Measurements from ENCODE around the gene GPR151. TPM values are rescaled to one million over a fixed set of nuclear protein-coding genes. Genes with fewer than 3 reads are reported as not detected.

Gene GPR151
- total RNA-seq, 1 donor from 2014 or later: not detected

DNA sequence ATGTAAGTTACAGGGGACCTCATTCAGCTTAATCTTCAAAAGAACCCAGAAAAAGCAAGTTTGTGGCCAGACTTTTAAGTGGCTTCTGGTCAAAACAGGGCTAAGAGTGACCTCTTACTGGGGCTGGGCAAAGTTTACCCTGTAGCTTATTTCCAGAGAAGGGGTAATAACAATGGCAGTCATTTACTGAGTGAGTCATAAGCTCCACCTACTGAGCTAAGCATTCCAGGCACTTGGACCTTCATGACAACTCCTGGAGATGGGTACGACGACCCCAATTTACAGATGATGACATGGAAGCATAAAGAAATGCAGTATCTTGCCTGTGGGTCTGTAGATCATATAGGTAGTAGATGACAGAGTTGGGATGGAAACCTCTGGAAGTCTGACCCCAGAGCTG is 4.7 kb upstream of the GPR151 start:
- DNase-seq (ENCODE audit: low read depth in 2 of 2): no peak

DNA sequence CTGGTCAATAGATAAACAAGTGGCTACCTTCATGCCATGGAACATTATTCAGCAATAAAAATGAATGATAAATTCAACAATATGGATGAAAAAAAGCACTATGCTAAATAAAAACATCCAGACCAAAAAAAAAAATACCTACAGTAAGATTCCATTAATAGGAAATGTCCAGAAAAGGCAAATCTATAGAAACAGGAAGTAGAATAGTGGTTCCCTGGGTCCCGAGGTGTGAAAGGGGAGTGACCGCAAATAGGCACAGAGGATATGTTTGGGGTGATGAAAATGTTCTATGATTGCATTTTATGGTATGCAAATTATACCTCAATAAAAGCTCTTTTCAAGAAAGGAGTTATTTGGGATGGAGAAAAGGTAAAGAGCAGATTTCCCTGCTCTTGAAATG is 3.6 kb upstream of the GPR151 start:
- DNase-seq (ENCODE audit: low read depth in 2 of 2): no peak

DNA sequence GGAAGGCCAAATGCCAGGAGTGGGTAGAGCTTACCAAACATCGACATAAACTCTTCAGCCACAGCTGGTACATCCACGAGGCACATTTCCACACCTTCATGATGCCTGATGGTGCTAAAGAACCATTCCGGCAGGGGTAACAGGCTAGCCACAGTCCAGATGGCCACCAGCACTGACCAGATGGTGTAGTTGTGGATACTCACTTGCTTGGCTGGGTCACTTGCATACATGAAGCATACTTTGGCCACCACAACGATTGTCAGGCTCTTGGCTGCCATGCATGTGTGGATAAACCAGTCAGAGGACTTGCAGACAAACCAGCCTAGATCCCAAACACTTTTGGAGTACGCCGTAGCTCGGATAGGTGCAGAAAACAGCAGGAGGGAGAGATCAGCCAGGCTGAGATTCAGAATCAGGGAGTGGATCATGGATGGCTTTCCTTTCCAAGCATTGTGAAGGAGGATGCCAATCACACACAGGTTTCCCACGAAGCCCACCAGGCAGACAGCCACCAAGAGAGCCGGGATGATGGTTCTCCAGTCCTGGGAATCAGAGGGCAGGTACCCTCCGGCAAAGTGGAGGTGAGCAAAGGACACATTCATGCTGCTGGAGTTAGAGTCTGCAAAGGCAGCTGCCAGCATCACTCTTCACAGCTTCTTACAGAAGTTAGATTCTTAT is 378 bp downstream of the GPR151 start:
- no peak for DNase-seq (ENCODE audit: low read depth in 2 of 2)

DNA sequence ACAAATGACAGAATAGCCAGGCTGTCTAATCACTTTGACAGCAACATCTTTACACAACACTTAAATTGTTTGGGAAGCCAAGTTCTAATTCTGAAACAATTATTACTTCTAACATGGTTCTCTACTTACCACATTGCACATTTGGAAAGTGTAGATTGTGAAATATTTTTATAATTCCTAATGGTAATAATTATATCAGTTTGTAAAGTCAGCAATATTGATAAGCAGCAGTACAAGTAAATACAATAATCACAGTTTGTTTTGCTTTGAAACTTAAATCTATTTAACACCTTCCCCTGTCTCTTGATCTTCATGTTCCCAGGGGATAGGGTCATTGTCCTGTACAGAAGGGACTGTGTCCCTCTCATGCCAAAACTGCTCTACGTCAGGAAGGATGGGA is 1.4 kb downstream of the GPR151 start:
- DNase-seq (ENCODE audit: low read depth in 2 of 2): no peak

DNA sequence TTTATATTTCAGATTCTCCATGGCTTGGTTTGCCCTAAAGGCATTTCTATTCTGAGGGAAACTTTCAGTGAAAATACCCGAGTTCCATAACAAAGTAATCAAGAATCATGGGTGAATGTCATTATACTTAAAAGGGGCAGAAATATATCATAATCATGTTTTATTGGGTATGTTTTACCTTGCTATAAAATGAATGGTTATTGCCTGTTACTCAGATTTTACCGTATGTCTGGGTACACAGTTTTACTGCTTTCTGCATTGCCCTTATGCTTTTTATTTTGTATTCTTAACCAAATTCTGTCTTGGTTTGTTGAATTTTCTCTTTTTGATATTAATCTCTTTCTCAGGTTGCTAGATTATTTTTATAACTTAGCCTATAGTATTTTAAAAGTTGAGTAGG is 2.5 kb downstream of the GPR151 start:
- DNase-seq (ENCODE audit: low read depth in 2 of 2): no peak

DNA sequence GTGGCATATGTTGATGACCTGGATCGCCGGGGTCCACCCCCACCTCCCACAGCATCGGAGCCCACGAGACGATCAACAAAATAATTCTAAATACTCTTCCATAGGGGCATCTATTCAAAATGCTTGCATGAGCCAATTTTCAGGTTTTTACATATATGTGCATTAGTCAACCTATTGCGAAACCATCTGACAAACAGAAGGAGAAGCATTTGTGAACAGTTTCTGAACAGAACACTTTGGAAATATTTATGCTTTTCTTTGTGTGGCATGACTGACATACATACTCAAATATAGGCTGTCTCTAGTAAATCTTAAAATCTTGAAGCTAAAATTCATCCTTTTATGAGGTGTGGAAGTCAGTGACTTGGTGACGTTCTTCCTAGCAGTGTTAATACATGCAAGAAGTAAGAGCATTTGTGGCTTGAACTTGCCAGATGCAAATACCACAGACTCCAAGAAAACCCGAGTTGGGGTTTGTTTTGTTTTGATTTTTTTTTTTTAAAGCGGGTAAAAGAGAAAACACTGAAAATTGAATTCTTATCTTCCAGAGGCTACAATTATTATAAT is 5.3 kb downstream of the GPR151 start:
- DNase-seq (ENCODE audit: low read depth in 2 of 2): no peak

DNA sequence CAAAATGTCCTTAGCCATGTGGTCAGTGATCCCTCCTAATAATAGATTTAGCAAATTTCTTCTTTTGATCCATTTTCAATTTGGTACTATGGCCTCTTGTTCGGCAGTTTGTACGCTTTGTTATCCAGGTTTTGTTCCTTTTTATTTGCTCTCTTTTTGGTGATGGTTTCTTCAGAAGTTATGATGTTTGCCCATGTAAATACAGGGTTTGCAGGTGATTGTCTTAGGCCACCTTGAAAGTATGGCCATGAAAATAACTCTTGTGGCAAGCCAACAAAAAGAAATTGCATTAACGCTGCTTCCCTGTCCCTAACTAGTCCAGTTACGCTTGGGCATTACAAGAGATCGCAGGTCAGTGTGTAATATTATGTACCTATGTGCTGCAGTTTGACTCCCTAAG is 8.6 kb downstream of the GPR151 start:
- DNase-seq (ENCODE audit: low read depth in 2 of 2): no peak

DNA sequence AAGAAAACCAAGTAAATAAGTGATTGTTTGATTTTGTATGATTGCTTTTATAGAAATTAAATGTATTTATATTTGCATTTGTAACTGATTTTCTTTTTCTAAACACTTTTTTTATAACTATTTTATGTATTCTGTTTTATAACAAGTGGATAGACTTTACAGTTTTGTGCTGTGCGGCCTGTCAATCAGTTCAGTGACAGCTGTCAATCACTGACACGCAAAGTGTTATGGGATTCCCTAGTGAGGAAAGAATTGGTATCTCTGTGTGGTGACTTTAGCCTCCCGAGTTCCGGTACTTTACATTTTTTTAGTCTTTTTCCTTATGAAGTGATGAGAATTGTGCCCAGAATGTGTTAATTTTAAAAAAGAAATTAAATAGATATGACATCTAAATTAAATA is 16.3 kb downstream of the GPR151 start:
- DNase-seq (ENCODE audit: low read depth in 2 of 2): no peak

DNA sequence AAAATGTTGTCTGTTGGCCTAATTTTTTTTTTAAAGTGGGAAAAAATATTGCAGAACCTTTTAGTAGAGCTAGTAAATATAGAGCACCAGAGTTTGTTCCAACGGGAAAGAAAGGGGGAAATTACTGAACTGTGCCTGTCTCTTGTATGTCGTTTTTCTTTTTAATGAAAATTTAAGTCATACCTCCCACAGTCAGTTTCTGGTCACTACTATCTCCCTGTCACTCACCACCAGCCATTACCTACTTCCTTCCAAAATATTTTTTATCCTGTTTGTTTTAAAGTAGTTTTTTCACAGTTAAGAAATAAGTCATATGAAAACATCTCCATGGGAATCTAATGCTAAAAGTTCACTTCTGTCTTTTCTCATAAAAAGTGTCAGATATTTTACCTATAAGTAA is 21.3 kb downstream of the GPR151 start:
- DNase-seq (ENCODE audit: low read depth in 2 of 2): peak; percentile 50 to 56

DNA sequence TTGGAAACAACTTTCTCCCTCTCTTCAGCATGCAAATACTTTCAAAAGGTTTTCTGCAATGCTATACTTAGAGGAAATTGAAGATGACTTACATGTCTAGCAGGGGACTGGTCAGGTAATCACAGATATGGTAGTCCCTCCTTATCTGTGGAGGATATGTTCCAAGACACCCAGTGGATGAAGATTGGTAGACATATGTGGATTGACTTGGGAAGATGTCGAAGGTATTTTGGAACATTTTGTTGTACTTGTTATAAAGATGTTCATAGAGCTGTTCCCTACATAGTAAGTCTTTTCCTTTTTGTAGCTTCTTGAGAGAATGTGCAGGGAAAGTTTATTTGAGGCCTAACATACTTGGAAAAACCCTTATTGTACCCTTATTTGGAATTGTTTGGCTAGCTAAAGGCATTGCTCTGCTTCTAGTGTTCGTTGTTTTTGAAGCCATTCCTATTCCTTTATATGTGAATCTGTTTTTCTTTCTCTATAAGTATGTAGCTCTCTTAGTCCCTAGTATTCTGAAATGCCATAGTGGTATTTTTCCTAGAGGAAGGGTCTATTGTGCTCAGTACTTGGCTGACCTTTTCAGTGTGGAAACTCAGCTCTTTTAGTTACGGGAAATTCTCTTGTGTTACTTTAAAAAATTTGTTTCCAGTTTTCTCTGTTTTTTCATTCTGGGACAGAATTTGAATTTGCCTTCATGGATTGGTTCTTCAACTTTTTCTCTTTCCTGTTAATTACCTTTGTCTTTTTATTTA is 25.7 kb downstream of the GPR151 start:
- peak; percentile 41 to 50 for DNase-seq (ENCODE audit: low read depth in 2 of 2)

DNA sequence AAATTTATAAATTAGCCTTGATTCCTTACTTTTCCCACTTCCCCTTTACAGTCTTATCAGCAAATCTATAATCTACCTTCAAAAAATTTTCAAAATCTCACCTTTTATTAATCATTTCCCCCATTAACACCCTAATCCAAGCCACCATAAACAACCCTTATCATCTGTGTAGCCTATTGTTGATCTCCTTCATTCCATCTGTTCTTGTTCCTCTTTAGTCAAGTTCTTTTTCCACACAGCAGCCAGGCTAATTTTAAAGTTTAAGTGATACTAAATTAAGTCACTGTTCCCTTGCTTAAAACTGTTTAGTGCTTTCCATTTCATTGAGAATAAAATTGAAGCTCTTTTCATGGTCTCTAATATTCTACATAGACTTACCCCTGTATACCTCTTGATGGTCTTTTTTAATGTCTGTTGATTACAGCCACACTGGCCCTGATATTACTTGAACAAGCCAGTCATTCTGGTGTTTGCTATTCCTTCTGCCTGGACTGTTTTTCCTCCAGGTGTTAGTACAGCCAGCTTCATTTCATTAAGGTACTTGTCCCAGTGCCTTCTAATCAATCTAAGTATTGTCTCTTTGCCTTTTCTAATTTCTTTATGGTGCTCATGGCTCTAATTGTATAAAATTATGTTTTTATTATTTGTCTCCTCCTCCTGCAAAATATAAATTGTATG is 31.1 kb downstream of the GPR151 start:
- DNase-seq (ENCODE audit: low read depth in 2 of 2): no peak

DNA sequence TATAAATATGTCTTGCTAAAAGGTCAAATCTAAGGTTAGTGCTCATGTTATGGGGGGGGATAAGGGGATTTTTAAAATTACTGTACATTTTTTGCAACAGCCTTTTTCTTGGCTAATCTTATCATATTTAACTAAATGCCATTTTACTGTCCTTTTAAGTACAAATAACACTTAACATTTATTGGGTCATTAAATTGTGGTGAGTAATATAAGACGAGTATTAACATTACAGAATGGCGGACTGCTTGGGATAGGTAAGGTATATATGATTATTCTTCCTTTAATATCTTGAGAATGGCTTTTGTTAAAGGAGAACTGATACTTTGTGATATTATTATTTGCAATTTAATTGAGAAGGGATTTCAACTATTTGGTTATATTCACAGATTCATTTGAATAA is 33.2 kb downstream of the GPR151 start:
- DNase-seq (ENCODE audit: low read depth in 2 of 2): no peak

DNA sequence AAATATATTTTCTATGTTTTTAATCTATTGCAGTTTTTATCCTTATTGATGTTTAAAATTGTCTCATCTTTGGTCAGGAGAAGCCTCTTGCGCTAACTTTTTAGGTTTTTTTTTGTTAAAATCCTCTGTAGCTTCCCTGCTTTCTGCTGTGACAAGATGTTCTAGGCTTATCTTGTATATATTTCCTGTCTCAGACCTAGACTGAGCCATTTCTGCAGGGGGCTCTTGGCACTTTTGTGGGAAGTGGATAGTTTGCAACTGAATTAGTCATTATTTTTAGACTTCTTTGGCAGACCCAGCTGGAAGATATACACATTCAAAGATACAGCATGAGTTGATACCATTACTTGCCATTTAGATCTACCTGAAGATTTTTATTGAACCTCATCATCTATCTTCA is 40.1 kb downstream of the GPR151 start:
- DNase-seq (ENCODE audit: low read depth in 2 of 2): peak in 1 of 2 donors; percentile 26

DNA sequence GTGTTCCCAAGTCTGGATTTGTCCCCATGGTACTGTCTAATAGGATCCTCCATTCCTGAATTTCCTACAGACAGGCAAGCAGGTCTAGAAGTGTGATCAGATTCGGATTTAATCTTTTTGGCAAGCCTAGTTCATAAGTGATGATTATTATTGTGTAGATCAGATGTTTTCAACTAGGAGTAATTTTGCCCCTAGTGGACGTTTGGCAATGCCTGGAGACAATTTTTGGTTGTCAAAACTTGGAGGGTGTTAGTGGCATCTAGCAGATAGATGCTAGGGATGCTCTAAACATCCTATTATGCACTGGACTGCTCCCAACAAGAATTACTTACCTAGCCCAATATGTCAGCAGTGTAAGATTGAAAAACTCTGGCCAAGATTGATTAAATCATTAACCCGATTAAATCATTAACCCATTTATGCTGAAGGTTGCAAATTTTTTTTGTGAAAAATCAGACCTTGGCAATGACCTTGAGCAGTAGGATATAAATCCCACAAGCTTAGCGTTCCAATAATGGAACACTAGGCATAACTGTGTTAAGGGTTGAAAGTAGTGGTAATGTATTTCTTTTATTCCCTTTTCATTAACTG is 40.7 kb downstream of the GPR151 start:
- peak in 1 of 2 donors; percentile 41 for DNase-seq (ENCODE audit: low read depth in 2 of 2)

DNA sequence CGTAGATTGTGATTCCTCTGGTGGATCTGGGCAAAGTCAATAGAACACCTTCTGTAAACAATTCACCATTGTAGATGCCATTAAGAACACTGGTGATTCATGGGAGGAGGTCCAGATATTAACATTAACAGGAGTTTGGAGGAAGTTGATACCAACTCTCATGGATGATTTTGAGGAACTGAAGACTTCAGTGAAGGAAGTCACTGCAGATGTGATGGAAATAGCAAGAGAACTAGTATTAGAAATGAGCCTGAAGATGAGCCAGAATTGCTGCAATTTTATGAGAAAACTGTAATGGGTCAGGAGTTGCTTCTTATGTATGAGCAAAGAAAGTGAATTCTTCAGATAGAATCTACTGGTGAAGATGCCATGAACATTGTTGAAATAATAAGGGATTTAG is 41.9 kb downstream of the GPR151 start:
- DNase-seq (ENCODE audit: low read depth in 2 of 2): no peak

DNA sequence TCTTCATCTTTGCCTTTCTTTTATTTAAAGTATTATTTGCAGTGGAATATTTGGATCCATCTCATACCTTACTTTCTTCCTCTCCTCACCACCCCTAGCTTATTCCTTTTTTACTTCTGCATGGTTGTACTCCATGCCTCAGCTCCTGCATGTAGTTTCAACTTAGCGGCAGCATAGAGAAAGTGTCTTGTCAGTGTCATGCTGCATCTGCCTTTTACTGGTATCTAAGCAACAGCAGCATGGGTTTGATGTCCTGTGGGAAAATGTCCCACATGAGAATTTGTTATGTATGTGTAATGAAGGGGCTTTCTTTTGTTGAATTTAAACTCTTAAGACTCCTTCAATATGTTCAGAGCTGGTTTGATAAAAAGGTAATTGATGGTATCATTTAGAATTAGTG is 48.2 kb downstream of the GPR151 start:
- no peak for DNase-seq (ENCODE audit: low read depth in 2 of 2)

DNA sequence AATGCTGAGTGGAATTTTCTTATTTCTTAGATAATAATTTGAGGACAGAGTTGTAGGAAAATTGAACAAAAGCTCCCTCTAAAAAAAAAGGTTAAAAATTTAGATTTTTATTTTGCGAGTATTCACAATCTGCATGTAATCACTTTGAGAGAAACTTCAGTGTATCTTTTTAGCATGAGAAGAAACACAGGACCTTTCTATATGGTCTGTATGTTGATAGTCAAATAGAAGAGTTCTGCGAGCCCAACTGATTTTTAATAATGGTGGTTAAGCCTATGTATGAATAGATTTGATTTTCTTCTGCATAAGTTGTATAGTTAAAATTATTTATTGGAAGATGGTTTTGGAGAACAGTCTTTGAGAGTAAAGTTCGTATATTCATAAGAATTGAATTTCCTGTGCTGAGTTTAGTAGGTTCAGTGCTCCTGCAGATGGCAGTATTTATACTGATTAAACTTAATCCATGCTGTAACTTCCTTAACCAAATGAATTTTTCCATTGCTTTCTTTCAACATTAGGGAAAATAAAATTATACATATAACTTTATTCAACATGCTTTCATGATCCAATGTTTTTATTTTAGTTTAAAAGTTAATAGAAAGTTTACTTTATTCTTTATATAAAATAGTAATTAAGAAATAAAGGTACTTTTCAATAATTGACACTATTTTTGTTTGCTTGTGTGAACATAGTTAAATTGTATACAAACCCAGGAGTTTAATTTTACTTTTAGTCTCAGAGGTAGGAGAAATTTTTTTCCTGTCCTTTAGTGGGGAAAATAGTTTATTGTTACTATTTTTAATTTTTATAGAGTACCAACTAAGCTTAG is 49.3 kb downstream of the GPR151 start:
- peak in 1 of 2 donors; percentile 54 for DNase-seq (ENCODE audit: low read depth in 2 of 2)

DNA sequence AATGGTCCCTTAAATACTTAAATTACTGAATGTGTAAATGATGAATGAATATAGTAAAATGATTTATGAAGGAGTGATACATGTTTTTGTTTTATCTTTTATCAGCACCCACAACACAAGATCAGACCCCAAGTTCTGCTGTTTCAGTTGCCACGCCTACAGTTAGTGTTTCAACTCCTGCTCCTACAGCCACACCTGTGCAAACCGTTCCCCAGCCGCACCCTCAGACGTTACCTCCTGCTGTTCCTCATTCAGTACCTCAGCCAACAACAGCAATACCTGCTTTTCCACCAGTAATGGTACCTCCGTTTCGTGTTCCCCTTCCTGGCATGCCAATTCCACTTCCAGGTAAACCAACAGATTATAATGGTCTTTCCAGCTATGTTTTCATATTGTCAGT is 52.5 kb downstream of the GPR151 start:
- DNase-seq (ENCODE audit: low read depth in 2 of 2): no peak

All from dermis microvascular lymphatic vessel endothelial cell (primary cell).